ENCODE data around the gene MCOLN1. TPM values are rescaled to one million over a fixed set of nuclear protein-coding genes. Genes with fewer than 3 reads are reported as not detected.
"Not testable (repeated sequence)": the region's sequence is repeated elsewhere in the genome, so short reads cannot be mapped to it uniquely, and the experiment has no call there.

Gene MCOLN1
- total and polyA plus RNA-seq, 2 donors (not counting 3 experiments of a cell fraction or from before 2014, with no cell fraction given) = 23.0 to 60.9 TPM

DNA sequence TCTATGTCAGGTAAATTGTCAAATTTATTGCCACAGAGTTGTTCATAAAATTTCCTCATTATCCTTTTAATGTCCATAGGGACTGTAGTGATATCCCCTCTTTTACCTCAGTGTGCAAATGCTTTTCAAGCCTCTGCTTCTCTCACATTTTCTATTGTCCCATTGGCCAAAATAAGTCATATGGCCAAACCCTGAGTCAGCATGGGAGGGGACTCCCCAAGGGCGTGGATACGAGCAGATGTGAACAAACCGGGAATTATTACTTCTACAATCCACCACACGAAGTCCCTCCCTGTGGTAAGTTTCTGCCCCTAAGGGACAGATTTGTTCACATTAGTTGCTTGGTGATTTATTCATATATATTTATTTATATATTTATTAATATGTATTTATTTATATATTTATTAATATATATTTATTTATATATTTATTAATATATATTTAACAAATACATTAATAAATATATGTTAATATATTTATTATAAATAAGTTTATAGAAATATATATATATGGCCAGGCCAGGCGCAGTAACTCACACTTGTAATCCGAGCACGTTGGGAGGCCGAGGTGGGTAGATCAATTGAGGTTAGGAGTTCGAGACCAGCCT is 53.1 kb downstream of the MCOLN1 start:
- no peak for TF ChIP-seq MYC (IDR thresholded peaks at IDR 0.05; ENCODE audit: low read depth, low read length)
- no peak for TF ChIP-seq GATA2 (IDR thresholded peaks at IDR 0.05; ENCODE audit: insufficient read depth, insufficient read length, low read depth, low read length)
- H3K27me3 ChIP-seq (ENCODE audit: control insufficient read depth in 2 of 2, insufficient read depth in 2 of 2, low read length in 2 of 2) = no peaks in the 10 kb centered on the region
- no peak overlapping the region for H3K9ac ChIP-seq (replicated peaks; ENCODE audit: extremely low read depth, insufficient read depth, low read length)
- no peak overlapping the region for H3K4me3 ChIP-seq (replicated peaks in 1 of 3; ENCODE audit: insufficient read depth in 1 of 3, low read depth in 1 of 3, low read length in 3 of 3)
- ChIA-PET POLR2A (no interaction called here), CTCF (no interaction called here)
- no peaks in the 10 kb centered on the region for H3K9me3 ChIP-seq (replicated peaks; ENCODE audit: control insufficient read depth, insufficient read depth, low read length)
- H4K20me1 ChIP-seq (replicated peaks; ENCODE audit: control insufficient read depth, extremely low read depth, insufficient read depth, low read length) = no peaks in the 10 kb centered on the region
- H3K27ac ChIP-seq (ENCODE audit: insufficient read depth, low read depth, low read length) = no peak overlapping the region
- no TSS peak for BruUV-seq (replicated peaks)
- H3K9me1 ChIP-seq (replicated peaks; ENCODE audit: control insufficient read depth, extremely low read depth, insufficient read depth, low read length) = no peaks in the 10 kb centered on the region
- no peaks in the 10 kb centered on the region for H3K79me2 ChIP-seq (ENCODE audit: control insufficient read depth, insufficient read depth, low read length)
- no peaks in the 10 kb centered on the region for H3K4me1 ChIP-seq (ENCODE audit: control insufficient read depth, extremely low read depth, insufficient read depth, low read length)
- intact Hi-C loops (cut with micrococcal nuclease) = no loop called here
- no peak overlapping the region for H2AFZ ChIP-seq (ENCODE audit: low read depth, low read length)
- FAIRE-seq (no peak), DNase-seq (ENCODE audit: low read depth, low spot score) (no peak)
- H3K4me2 ChIP-seq (ENCODE audit: insufficient read depth, low read length) = no peak overlapping the region
- dilution Hi-C loops (cut with MboI; ENCODE audit: extremely low pct_ligation_motif_present, low sequenced_read_pairs) = no loop called here
- H3K36me3 ChIP-seq (ENCODE audit: control insufficient read depth in 2 of 2, extremely low read depth in 1 of 2, insufficient read depth in 2 of 2, low read length in 2 of 2) = no peaks in the 10 kb centered on the region

DNA sequence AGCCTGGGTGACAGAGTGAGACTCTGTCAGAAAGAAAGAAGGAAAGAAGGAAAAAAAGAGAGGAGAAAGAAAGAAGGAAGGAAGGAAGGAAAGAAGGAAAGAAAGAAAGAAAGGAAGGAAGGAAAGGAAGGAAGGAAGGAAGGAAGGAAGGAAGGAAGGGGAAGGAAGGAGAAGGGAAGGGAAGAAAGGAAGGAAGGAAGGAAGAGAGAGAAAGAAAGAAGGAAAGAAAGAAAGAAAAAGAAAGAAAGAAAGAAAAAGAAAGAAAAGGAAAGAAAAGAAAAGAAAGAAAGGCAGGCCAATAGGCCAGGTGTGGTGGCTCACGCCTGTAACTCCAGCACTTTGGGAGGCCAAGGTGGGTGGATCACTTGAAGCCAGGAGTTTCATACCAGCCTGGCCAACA is 55.0 kb downstream of the MCOLN1 start:
- CTCF ChIA-PET = interaction anchor here (0.9 to 3.7 kb wide), 2 partner anchors 9 to 222 kb away, joined by 3 to 29 read pairs; no protein-coding TSS in a partner anchor
- H3K4me3 ChIP-seq (replicated peaks in 1 of 3; ENCODE audit: insufficient read depth in 1 of 3, low read depth in 1 of 3, low read length in 3 of 3); H2AFZ ChIP-seq (ENCODE audit: low read depth, low read length); H3K79me2 ChIP-seq (ENCODE audit: control insufficient read depth, insufficient read depth, low read length); dilution Hi-C loops (cut with MboI; ENCODE audit: extremely low pct_ligation_motif_present, low sequenced_read_pairs); H3K4me2 ChIP-seq (ENCODE audit: insufficient read depth, low read length); H4K20me1 ChIP-seq (replicated peaks; ENCODE audit: control insufficient read depth, extremely low read depth, insufficient read depth, low read length); DNase-seq (ENCODE audit: low read depth, low spot score); FAIRE-seq; H3K9ac ChIP-seq (replicated peaks; ENCODE audit: extremely low read depth, insufficient read depth, low read length); H3K9me3 ChIP-seq (replicated peaks; ENCODE audit: control insufficient read depth, insufficient read depth, low read length); POLR2A ChIA-PET; H3K9me1 ChIP-seq (replicated peaks; ENCODE audit: control insufficient read depth, extremely low read depth, insufficient read depth, low read length); H3K27ac ChIP-seq (ENCODE audit: insufficient read depth, low read depth, low read length); BruUV-seq (replicated peaks); intact Hi-C loops (cut with micrococcal nuclease); H3K27me3 ChIP-seq (ENCODE audit: control insufficient read depth in 2 of 2, insufficient read depth in 2 of 2, low read length in 2 of 2); H3K4me1 ChIP-seq (ENCODE audit: control insufficient read depth, extremely low read depth, insufficient read depth, low read length); H3K36me3 ChIP-seq (ENCODE audit: control insufficient read depth in 2 of 2, extremely low read depth in 1 of 2, insufficient read depth in 2 of 2, low read length in 2 of 2): not testable (repeated sequence)
